ENCODE results near the gene ASPG. TPM values are rescaled to one million over a fixed set of nuclear protein-coding genes. Genes with fewer than 3 reads are reported as not detected.

Gene ASPG
- total and polyA plus RNA-seq, 12 donors, result 2.8 to 32.0 (median 13.2) TPM

DNA sequence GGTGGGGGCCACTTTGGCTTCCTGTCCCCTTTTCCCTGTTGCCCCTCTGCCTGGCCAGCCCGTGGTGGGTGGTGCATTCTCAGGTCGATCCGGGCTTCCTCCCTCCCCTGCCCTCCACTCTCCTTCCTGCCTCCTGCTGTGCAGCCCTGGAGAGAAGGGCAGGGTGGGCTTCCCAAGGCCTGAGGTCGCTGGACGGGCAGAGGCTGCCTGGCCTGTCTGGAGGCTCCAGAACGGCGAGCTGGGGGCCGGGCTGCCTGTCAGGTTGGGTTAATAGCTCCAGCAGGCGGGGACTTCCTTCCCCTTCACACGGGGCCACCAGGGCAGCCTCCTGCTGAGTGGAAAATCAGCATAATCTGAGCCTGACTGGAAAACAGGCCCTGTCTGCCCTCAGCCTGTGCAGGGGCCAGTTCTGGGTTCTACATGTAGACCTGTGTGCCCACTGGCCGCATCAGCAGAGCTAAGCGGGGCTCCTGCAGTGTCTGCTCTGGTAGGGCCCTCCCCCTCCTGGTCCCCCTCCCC, 64.2 kb downstream of the ASPG start:
- Histone ChIP-seq H3K4me1 (peaks cover 6 to 74% (median 33%) of the 10 kb centered on the region in 9 donors), H3K27ac (peak overlapping the region in 6 of 10 donors; percentile 11 to 65 (median 45)), H3K9me3 (no peaks in the 10 kb centered on the region), H3K4me3 (peak overlapping the region in 5 of 10 donors; percentile 10 to 32 (median 17)), H3K36me3 (peaks cover 0 to 12% (median 0%) of the 10 kb centered on the region in 9 donors), H3K27me3 (no peaks in the 10 kb centered on the region)
- peak; percentile 18 to 82 (median 60) for ATAC-seq
- 38 to 39% methylated on average over 12 of the region's 12 CpGs for WGBS, 2 donors
- TF ChIP-seq, protein P1, sequence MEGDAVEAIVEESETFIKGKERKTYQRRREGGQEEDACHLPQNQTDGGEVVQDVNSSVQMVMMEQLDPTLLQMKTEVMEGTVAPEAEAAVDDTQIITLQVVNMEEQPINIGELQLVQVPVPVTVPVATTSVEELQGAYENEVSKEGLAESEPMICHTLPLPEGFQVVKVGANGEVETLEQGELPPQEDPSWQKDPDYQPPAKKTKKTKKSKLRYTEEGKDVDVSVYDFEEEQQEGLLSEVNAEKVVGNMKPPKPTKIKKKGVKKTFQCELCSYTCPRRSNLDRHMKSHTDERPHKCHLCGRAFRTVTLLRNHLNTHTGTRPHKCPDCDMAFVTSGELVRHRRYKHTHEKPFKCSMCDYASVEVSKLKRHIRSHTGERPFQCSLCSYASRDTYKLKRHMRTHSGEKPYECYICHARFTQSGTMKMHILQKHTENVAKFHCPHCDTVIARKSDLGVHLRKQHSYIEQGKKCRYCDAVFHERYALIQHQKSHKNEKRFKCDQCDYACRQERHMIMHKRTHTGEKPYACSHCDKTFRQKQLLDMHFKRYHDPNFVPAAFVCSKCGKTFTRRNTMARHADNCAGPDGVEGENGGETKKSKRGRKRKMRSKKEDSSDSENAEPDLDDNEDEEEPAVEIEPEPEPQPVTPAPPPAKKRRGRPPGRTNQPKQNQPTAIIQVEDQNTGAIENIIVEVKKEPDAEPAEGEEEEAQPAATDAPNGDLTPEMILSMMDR (IDR thresholded peaks at IDR 0.05), result no peak
- DNase-seq, result peak; percentile 48 to 62
- intact Hi-C loops (cut with DNase I), result loop anchor here in 2 of 10 donors (5.0 kb wide), 1 partner anchor 73 kb away; no protein-coding TSS in a partner anchor

DNA sequence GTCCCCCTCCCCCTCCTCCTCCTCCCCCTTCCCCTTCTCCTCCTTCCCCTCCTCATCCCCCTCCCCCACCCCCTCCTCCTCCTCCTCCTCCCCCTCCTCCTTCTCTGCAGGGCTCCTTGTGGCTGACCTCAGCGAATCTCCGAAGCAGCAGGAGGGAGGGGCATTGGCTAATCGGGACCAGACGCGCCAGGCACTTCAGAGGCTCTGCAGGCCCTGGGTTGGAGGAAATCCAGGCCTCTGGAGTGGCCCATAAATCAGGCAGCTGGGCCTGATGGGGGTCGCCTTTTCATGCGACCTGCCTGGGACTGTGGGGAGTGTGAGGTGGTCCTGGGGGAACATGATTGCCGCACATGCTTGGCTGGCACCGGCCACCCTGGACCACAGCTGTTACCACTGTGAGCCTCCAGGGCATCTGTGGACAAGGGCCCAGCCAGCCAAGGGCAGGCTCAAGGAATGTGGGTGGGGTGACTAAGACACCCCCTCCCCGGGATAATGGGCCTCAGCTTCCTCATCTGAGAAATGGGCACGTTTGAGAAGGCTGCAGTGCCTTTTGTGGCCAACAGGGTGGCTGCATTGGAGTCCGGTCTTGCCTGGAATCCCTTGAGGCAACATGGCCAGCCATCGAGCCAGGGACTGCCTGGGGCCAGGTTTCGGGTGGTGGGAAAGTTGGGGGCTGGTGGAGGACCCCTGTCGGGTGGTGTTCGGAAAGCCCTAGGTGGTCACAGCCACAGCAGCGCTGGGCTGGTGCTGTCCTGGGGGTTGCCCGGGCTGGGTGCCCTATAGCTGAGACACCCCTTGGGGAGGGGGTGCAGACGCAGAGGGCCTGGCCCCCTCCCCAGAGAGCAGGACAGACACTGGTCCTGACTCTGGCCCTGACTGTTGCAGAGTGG, 64.9 kb downstream of the ASPG start:
- H3K4me1 ChIP-seq, result peaks cover 8 to 72% (median 28%) of the 10 kb centered on the region in 9 donors
- 44 to 49% methylated on average over 17 to 19 of the region's 19 CpGs for WGBS, 2 donors
- ATAC-seq, result peak in 2 of 8 donors; percentile 23 to 45
- no peak overlapping the region for H3K4me3 ChIP-seq
- no peaks in the 10 kb centered on the region for H3K9me3 ChIP-seq
- peak overlapping the region in 4 of 10 donors; percentile 34 to 69 (median 38) for H3K27ac ChIP-seq
- intact Hi-C loops (cut with DNase I), result no loop called here
- TF ChIP-seq, protein P1 (IDR thresholded peaks at IDR 0.05), result peak in 2 of 9 donors; percentile 15 to 20
- H3K27me3 ChIP-seq, result no peaks in the 10 kb centered on the region
- H3K36me3 ChIP-seq, result peaks cover 0 to 12% (median 0%) of the 10 kb centered on the region in 9 donors
- peak; percentile 41 to 51 for DNase-seq

DNA sequence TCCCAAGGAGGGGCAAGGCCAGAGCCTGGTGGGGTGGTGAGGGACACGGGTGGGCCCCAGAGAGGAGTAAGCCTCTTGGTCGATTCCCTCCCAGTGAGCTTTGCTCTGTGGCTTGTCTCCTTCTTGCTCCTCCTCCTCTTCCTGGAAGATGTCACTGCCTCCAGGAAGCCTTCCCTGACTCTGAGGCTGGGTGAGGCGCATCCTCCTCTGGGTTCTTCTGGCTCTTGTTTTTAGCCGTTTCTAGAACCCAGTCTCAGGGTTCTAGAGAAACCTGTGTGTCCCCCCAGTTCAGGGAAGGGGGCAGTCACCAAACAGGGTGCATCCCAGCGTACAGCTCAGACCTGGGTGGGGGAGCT, 65.5 kb downstream of the ASPG start:
- no peak for DNase-seq
- no peaks in the 10 kb centered on the region for H3K27me3 ChIP-seq
- intact Hi-C loops (cut with DNase I), result no loop called here
- peak overlapping the region in 2 of 10 donors; percentile 34 to 69 for H3K27ac ChIP-seq
- TF ChIP-seq, protein P1 (IDR thresholded peaks at IDR 0.05), result no peak
- ATAC-seq, result no peak
- no peaks in the 10 kb centered on the region for H3K9me3 ChIP-seq
- peaks cover 0 to 12% (median 0%) of the 10 kb centered on the region in 9 donors for H3K36me3 ChIP-seq
- H3K4me3 ChIP-seq, result no peak overlapping the region
- 85 to 90% methylated on average over 5 of the region's 5 CpGs for WGBS, 2 donors
- peaks cover 8 to 73% (median 28%) of the 10 kb centered on the region in 9 donors for H3K4me1 ChIP-seq

DNA sequence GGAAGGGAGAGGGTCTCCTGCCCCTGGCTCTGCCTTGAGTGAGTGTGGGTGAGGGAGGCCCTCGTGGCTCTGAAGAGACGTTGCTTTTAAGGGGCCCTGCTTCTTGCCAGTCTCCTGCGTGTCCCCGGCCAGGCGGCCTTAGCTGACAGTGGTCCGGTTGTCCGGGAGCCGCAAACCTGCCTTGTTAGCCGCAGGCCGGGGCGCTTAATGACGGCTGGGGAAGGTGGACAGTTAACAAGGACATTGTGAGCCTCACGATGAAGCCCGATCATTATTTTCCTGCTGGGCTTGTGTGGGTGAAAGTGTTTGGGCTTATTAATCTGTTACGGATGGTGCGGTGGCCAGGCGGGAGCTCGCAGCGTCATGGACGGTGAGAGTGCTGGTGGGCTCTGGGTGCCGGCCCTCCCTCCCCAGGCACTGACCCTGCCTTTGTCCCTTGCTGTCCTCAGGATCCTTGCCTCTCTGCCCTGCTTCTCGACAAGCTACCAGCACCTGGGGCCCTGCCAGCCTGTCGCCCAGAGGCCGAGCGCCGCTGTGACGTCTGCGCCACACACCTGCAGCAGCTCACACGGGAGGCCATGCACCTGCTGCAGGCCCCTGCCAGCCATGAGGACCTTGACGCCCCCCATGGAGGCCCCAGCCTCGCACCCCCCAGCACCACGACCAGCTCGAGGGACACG, 66.2 kb downstream of the ASPG start:
- TF ChIP-seq, protein P1 (IDR thresholded peaks at IDR 0.05), result no peak
- no peaks in the 10 kb centered on the region for H3K9me3 ChIP-seq
- H3K27ac ChIP-seq, result no peak overlapping the region
- H3K4me3 ChIP-seq, result no peak overlapping the region
- peaks cover 8 to 66% (median 32%) of the 10 kb centered on the region in 9 donors for H3K4me1 ChIP-seq
- 92 to 95% methylated on average over 34 of the region's 34 CpGs for WGBS, 2 donors
- intact Hi-C loops (cut with DNase I), result no loop called here
- DNase-seq (no peak), ATAC-seq (no peak)
- no peaks in the 10 kb centered on the region for H3K27me3 ChIP-seq
- peaks cover 0 to 12% (median 0%) of the 10 kb centered on the region in 9 donors for H3K36me3 ChIP-seq

Measured in heart right ventricle (tissue), 16 donors.